GM21619 (cell line): Measurements from ENCODE around the gene LGALS8.

ENCODE experiments used
- ATAC-seq: cut with Tn5 transposase; IDR thresholded peaks from one replicate; pipeline ENCODE4 v1.9.1; 2021; ENCODE audit not compliant: unreplicated experiment

LGALS8 gene

DNA sequence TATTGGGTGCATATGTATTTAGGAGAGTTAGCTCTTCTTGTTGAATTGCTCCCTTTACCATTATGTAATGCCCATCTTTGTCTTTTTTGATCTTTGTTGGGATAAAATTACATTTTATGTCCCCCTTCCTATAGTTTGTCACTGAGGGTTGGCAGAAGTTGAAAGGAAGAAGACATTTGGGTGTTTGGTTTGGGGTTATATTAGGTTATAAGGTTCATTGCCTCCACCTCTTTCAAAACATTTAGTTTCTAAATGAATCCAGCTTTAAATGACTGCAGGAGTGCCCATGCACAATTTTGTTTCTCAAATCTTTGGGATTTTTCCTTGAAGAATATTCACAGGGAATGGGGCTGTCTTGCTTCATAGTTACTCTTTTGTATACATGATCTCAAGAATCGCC lies 14.6 kb upstream of the LGALS8 start:
- no peak for ATAC-seq

DNA sequence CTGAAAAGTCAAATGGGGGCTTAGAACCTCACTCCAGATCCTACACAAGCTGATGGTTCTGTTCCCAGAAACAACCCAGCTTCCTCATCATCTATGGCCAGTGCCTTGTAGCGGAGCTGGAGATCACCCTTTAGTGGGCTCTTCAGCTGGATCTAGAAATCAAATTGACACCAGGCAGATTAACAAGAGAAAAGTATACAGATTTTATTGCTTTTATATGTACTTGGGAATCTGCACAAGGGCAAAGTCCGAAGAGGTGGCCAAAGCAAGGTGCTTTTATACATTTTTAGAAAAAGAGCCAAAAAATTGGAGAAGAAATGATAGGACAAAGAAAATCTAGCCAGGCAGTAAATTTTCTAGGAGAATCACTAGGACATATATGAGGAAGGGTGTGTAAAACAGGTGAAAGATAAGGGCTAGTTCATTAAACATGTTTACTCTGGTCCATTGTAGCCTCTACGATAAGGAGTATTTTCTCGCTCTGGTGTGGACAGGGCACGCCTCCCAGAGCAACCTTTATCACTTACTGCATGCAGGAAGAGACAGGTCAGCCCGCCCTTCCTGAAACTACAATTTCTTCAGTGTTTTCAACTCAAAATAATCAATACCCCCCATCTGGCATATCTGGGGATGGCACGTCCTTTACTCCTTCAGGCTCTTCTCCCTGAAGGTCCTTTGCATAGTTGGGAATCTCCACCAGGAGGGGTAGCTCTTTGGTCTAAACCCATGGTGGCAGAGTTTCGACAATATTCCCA lies 14.0 kb upstream of the LGALS8 start:
- no peak for ATAC-seq

DNA sequence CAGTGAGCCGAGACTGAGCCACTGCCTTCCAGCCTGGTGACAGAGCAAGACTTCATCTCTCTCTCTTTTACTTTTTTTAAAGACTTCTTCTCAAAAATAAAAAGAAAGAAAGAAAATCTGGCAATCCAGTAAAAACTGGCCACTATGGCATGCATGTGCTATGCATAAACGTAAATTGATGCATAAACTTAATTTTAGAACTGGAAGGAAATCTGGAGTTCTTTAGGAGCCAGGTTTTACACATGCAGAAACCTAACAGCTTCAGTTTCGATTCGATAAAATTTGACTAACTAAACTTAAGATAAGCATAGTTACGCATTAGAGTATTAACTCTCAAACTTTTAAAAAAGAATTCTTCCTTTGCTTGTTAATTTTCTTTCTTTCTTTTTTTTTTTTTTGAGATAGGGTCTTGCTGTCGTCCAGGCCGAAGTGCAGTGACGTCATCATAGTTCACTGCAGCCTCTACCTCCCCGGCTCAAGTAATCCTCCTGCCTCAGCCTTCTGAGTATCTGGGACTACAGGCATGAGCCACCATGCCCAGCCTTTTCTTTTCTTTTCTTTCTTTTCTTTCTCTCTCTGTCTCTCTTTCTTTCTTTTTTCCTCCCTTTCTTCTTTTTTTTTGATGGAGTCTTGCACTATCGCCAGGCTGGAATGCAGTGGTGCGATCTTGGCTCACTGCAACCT lies 11.9 kb upstream of the LGALS8 start:
- no peak for ATAC-seq

DNA sequence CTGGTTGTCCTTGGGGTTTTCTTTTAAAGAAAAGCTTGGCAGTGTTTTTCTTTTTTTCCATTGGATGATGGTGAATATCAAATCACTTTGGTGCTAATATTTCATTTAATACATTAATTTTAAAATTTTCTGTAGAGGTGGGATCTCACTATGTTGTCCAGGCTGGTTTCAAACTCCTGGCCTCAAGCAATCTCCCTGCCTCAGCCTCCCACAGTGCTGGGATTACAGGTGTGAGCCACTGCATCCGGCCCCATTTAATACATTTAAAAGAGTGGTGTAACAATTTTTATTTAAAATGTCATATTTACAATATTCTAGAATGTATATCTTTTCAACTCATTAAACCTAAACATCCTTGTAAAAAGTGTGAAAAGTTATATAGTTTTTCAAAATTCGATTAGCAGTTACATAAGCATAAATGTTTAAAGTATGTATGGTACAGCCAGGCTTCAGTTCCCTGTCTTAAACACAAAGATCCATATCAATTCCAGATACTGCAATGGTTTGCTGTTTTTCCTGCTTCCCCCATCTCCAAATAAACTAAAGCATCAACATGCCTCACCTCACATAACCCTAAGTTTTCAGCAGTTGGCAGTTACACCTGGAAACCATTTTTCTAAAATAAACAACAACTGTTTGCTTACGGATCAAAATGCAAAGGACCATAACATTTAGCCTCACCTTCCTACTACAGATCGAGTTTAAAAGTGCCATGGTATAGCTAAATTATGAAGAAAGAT lies 8.9 kb upstream of the LGALS8 start:
- ATAC-seq = no peak

DNA sequence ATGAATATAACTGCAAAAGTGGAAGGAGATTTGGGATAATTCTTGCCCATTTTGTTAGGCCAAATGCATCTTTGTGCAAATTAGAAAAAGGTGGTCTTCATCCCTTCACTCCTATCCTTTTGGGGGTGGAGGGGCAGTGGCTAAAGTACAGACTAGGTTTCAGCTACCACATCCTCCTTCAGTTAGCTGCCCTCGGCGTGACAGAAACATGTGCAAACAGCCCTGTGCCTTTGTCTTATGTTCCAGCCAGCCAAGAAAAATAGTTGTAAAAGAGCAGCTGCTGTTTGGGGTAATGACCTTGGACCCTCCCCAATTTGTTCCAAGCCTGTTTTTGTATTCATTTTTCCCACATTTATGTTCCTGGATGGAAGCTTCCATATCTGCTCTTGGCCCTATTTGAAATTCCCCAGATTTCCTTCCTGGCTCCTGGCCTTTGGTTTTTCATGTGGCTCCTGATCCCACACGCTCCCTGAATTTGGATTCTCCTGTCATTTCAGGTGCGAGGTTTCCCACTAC lies 8.3 kb upstream of the LGALS8 start:
- ATAC-seq = no peak

DNA sequence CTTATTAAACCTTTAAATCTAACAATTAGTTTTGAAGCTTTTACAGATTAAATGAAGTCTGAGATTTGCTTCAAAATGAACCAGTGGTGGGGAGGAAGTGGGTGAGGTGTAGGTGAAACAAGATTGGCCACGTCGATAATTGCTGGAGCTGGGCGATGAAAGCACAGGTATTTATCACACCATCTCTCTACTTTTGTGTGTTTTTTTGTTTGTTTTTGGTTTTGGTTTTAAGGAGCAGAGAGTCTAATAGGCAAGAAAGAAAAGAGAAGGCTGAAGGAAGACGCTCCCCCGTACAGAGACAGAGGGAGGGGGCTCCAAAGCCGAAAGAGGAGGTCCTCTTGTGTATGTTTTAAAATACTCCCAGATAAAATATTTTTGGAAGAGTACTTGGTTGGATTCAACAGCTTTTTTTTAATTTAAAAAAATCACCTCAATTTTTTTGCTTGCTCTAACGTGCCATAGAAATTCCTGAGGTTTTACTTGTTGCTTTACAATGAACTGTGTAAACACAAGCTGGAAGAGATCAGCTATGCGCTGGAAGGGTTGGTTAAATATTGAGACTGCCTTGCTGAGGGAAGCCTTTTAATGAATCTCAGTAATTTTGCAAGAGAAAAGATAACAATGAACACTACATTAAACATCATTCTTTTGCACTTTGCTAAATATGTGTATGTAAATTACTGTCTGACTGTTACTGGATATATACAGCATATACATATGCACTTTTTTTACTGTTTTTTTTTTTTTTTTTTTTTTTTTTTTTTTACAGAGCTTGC lies 6.7 kb upstream of the LGALS8 start:
- no peak for ATAC-seq

DNA sequence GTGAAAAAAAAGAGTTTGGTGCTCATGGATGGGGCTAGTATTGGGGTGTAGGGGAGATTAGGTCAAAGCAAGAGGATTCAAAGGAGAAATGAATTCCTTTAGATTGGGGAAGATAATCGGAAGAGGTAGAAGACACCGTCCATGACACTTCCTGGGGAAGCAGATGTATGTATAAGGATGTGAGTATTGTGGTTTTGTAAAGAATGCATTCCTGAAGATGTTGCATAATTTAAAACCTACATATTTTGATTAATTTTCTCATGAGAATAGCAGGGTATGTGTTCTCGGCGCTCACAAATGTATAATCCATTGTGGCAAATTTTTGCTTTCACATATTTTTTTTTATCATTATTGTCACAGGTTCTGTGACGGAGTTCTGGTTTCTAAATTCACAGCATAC lies 5.5 kb upstream of the LGALS8 start:
- no peak for ATAC-seq

DNA sequence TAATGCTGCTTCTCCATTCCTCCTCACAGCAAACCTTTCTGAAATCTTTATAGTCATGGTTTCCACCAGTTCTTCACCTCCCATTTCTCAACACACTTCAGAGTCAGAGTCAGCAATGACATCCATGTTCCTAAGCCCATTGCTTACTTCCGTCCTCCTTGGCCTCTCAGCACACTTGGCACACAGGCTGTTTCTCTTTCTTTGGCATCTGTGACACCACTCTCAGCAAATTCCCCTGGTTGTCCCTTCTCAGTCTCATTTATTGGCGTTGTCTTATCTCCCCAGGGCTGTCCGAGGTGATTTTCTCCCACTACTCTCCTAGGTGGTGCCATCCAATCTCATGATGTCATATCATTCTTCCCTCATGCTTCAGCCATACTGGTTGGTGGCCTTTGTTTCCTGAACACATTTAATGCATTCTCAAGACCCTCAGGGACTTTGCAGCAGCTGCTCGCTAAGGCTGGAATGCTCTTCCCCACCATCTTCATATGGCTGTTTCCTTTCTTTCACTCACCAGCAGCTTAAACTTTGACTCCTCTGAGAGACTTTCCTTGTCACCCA lies 3.3 kb upstream of the LGALS8 start:
- no peak for ATAC-seq

DNA sequence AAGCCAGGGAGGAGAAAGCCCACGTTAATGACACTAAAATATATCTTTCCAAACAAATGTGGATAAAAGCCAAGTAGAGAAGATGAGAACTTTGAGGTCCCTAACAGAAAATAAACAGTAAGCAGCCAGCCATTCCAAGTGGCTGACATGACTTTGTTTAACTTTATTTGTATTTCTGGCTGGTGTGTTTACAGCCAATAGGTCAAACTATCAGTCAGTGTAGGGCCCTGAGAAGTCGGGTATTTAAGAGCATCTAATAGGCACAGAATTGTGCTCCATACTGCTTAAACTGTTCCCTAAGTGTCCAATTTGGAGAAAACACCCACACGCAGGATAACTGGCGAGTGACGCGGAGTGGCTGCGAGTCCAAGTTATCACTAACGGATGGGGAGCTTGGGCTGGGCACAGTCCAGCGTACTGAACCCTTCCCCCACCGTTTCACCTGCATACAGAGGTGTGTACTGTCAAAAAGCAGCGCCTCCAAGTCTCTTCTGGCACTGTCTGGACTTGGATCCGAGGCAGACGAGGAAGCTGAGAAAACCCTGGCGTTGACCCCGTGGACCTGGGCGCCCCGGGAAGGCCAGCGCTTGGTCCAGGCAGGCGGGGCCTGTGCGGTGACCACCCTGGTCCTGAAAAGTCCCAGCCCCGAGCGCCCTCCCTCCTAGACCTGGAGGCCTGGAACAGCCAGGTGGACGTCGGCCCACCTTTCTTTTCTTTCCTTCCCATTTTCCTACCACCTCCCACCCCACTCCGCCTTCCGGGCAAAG lies 662 bp upstream of the LGALS8 start:
- ATAC-seq = peak; percentile 2

DNA sequence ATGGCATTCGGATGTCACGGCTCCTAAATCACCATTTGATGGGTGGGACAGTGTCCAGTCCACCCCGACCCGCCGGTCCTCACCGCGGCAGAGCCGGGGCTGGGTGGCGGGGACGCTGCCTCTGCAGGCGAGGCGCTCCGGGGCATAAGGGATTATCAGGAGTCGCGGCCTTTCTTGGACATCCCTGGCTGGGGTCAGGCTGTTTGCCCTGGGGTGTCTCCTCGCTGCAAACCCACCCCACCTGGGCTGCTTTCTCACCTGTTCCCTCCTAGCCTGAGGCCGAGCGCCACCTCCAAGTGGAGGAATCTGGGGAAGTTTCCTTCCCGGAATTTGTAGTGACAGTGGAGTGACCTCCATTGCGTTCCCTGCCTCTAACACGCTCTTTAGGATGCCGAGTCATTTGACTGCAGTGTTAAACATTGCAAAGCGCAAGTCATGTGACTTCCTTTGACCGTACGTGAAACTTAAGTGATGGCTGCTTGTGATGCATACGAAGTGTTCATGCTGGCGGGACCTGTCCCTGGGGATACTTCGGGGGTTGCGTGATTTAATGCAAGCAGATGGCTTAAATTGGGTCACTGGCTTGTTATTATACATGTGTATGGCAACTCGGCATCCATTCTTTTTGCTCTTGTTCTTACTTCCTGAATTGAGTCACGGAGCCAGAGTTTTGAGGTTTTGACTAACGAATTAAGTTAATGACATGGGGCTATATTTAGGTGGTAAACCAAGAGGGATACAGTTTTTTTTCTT lies 536 bp downstream of the LGALS8 start:
- peak; percentile 92 for ATAC-seq

DNA sequence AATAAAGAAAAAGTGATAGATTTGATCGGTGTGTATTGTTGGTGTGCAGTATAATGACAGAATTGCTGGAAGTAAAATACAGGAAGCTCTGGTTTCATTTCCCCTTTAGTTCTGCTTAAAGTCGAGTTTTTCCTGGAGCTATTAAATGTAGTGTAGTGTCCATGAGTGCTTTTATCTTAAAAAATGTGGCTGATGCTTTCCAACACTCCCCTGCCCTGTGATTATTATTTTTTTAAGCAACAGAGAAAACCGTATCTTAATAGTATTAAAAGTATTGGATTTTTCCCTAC lies 1.1 kb downstream of the LGALS8 start:
- ATAC-seq = peak; percentile 3

DNA sequence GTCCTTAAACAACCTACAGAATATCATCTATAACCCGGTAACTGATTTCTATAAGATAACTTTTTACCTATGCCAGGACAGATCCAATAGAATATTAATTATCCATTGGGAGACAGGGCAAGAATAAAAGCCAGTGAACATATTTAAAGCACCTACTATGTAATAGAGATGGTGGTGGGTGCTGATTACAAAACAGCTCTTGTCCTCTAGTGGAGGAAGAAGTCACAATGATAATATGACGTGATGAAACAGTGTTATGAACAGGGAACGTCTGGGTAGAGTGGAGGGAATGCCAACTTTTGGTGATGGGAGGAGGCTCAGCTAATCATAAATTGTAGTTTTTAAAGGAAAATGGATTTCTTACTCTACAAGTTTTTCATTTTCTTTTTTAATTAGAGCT lies 2.3 kb downstream of the LGALS8 start:
- no peak for ATAC-seq

DNA sequence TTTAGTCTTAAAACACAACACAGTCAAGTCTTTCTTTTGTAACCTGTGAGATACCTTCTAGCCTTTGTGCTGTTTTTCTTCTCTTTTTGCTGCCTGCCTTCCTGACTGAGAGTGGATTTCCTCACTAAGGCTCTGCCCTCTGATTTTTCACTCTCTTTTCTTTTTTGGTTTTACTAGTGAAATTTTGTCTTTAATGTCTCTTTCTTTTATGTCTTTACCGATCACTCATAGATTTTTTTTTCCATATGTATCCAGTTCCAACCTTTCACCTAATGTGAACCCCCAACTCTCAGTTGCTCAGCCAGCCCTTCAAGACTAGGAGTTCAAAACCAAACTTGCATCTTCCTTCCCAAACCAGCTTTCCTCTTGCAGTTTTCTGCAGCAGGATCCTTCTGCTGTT lies 6.5 kb downstream of the LGALS8 start:
- ATAC-seq = no peak

DNA sequence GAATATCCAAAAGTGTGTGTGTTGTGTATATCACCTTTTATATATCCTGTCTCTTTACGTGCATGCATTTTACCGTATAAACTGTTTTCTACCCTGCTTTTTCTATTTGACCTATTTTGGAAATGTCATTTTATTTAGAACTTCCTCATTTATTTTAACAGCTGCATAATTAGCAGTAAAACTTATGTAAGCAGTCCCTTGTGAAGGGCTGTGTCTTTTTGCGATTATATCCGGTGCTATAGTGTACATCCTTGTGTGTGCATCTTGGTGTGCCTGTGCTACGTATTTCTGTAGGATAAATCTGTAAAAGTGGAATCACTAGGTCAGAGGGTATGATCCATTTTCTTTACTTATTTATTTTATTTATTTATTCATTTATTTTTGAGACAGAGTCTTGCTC lies 7.2 kb downstream of the LGALS8 start:
- ATAC-seq = no peak

DNA sequence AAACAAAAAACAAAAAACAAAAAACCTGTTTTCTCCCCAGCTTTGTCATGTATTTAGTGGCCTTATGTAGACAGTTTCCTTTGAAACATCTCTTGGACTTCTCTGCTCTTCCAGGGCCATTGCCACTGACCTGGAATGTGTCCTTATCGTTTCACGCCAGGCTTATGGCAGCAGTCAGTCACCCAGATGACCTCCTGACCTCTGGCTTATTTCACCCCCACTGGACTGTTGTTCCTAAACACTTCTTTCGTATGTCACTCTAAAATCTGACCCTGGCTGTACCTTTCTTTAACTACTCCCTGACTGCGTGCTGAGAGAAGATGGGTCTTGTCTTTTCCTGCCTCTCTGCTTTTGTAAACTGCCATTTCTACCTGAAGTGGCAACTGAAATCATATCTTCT lies 9.1 kb downstream of the LGALS8 start:
- no peak for ATAC-seq

DNA sequence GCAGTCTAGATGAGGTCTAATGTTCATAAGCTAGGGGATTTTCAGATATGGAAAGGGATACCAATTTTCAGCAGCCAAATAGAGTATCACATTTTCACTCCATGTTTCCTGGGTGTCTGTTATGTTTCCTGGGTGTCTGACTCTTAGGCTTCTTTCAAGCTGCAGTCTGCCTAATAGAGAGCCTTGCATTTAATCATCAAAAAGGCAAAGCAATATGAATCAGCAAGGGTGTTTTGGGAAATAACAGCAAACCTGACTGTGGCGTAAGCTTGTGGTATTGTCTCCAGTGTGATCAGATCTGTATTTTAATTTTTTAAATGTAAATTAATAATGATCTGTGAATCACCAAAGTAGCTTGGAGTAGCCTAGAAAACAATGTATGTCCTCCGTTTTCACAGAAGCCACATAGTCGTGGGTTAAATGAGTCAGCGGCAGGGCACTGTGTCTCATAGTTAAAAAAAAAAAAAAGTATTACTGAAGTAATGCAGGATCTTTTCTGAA lies 10.4 kb downstream of the LGALS8 start:
- no peak for ATAC-seq

DNA sequence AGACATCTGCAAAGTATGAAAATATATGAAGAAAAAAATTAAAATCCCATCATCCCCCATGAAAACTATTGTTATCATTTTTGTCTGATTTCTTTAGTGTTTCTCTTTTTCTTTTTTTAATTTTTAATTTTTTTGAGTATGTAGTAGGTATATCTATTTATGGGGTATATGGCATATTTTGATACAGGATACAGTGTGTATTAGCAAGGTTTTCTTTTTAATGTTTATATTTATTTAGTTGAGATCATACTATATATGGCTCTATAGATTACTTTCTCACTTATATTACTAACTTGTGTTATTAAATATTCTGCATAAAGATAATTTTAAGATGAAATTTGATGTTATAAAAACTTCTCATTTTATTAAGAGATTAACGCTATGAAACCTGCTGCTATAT lies 11.4 kb downstream of the LGALS8 start:
- no peak for ATAC-seq

DNA sequence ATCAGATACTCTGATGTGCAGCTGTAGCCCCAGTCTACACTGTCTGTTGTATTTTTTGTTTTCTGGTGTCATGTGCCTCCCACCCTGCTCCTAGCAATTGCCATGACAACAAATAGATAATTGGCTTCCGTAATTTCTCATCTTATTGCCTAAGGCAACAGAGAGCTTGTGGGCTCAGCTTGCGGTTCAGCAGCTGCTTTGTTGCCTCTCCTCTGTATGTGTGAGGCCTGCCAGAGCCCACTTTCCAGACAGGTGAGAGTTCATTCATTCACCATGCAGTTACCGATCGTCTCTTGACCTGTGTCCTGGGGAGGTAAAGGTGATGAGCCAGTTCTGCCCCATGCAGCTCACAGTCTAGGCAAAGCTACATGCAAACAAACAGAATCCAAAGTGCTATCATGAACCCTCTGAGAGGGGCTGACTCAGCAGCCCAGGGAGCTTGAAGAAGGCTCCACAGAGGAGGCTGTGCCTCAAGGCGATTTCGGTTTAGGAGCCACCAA lies 11.9 kb downstream of the LGALS8 start:
- no peak for ATAC-seq

DNA sequence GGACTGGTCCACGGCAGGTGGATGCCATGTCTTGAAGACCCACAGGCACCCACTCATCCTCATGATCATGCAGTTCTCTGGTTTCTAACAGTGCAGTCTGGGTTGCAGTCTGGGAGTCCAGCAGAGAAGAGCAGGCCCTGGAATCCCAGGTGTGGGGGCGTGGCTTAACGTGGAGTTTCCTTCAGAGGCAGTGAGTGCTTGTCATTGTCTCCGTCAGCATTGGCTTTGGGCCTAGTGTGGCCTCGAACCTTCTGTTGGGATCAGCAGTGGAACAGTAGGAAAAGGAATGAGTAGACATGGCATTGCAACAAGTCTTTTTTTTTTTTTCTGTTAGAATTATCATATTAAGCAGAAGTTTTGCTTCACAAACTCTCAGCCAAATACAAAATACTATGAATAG lies 12.8 kb downstream of the LGALS8 start:
- ATAC-seq = no peak
